Peyer's patch (tissue), 4 donors: ENCODE measurements around the gene ZSCAN26. TPM values are rescaled to one million over a fixed set of nuclear protein-coding genes. Genes with fewer than 3 reads are reported as not detected.

Source experiments
- DNase-seq, 3 donors: peaks; one replicate each; pipeline ENCODE4 v3.0.0-alpha.2; 2017 to 2019
- H3K27ac ChIP-seq, 4 donors: fragments of 200-600 bp; sonication (generic); one replicate each; pipeline ENCODE4 v1.5.1; 2016 to 2019
- H3K27me3 ChIP-seq, 2 donors: fragments of 200-600 bp; sonication (generic); one replicate each; pipeline ENCODE4 v1.5.1; 2019
- H3K36me3 ChIP-seq, 3 donors: fragments of 200-600 bp; sonication (generic); one replicate each; pipeline ENCODE4 v1.5.1; 2016 to 2019
- H3K4me1 ChIP-seq, 4 donors: fragments of 200-600 bp; sonication (generic); one replicate each; pipeline ENCODE4 v1.5.1; 2016 to 2019
- H3K4me3 ChIP-seq, 4 donors: fragments of 200-600 bp; sonication (generic); 1 replicate in 3 of 4; 2 replicates in 1 of 4; pipeline ENCODE4 v1.5.1; 2016 to 2019; ENCODE audit warnings: mild to moderate bottlenecking in 1 of 4
- H3K9me3 ChIP-seq, 4 donors: fragments of 200-600 bp; sonication (generic); one replicate each; pipeline ENCODE4 v1.5.1; 2016 to 2019; ENCODE audit warnings: mild to moderate bottlenecking in 1 of 4
- POLR2A ChIP-seq, 2 donors: fragments of 450-650 bp; IDR thresholded peaks; one replicate each; pipeline ENCODE4 v1.5.1; 2017; ENCODE audit warnings: antibody characterized with exemption in 2 of 2, mild to moderate bottlenecking in 2 of 2, moderate library complexity in 2 of 2
- total RNA-seq, 4 donors: library from RNA; depleted of rRNA; stranded (reverse); fragments of >200 nt; gene quantifications; one replicate each; pipeline ENCODE4 v1.1.0, GENCODE V29; 2016
- TF ChIP-seq, protein P1 (sequence below), 6 experiments: fragments of 450-650 bp in 4 of 6; fragments of 200-600 bp in 2 of 6; sonication (generic) in 1 of 6; IDR thresholded peaks; one replicate each; pipeline ENCODE4 v1.5.1; 2017 to 2019; ENCODE audit warnings: antibody characterized with exemption in 6 of 6, mild to moderate bottlenecking in 3 of 6, moderate library complexity in 1 of 6

ZSCAN26 gene
- total RNA-seq, 4 donors from 2014 or later: 19.1 to 34.7 (median 20.2) TPM

DNA sequence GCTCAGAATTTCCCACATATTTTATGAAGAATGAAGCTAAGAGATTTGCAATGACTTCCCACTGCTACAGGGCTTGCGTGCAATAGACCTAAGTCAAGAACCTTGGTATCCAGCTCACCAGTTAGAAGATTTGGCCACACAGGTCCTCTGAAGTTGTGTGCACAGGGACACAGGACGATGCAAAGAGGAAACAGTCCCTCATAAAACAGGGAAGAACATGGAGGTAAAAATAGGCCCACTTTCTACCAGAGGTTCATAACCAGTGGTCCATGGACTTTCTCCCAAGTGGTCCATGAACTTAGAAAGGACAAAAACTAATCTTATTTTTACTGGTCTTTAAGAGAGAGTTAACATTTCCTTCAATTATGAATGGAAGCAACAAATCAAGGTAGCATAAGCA lies 16.2 kb upstream of the ZSCAN26 start:
- no peaks in the 10 kb centered on the region for H3K9me3 ChIP-seq
- H3K27me3 ChIP-seq: no peaks in the 10 kb centered on the region
- no peak overlapping the region for H3K27ac ChIP-seq
- H3K36me3 ChIP-seq: peaks cover 0 to 20% (median 0%) of the 10 kb centered on the region in 3 donors
- DNase-seq: no peak
- H3K4me3 ChIP-seq: peak overlapping the region in 2 of 4 donors; percentile 69
- TF ChIP-seq, protein P1, sequence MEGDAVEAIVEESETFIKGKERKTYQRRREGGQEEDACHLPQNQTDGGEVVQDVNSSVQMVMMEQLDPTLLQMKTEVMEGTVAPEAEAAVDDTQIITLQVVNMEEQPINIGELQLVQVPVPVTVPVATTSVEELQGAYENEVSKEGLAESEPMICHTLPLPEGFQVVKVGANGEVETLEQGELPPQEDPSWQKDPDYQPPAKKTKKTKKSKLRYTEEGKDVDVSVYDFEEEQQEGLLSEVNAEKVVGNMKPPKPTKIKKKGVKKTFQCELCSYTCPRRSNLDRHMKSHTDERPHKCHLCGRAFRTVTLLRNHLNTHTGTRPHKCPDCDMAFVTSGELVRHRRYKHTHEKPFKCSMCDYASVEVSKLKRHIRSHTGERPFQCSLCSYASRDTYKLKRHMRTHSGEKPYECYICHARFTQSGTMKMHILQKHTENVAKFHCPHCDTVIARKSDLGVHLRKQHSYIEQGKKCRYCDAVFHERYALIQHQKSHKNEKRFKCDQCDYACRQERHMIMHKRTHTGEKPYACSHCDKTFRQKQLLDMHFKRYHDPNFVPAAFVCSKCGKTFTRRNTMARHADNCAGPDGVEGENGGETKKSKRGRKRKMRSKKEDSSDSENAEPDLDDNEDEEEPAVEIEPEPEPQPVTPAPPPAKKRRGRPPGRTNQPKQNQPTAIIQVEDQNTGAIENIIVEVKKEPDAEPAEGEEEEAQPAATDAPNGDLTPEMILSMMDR (IDR thresholded peaks at IDR 0.05): no peak
- TF ChIP-seq POLR2A (IDR thresholded peaks at IDR 0.05): no peak
- H3K4me1 ChIP-seq: peaks cover 5 to 13% (median 10%) of the 10 kb centered on the region in 4 donors

DNA sequence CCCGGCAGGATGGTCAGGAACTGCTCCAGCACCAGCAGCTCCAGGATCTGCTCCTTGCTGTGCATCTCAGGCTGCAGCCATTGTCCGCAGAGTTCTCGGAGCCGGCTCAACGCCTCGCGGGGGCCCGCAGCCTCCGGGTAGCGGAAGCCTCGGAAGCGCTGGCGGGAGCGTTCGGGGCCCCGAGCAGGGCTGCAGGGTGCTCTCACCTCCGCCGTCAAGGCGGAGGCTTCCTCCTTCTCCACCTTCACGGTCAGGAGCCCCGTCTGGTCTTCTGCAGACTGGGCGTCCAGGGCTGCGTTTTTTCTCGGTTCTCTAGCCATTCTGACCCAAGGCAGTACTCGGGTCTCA lies 15.3 kb upstream of the ZSCAN26 start:
- Histone ChIP-seq H3K27ac (peak overlapping the region in 3 of 4 donors; percentile 2 to 70 (median 30)), H3K36me3 (peaks cover 0 to 13% (median 0%) of the 10 kb centered on the region in 3 donors), H3K27me3 (no peaks in the 10 kb centered on the region), H3K4me1 (peaks cover 5 to 13% (median 10%) of the 10 kb centered on the region in 4 donors), H3K9me3 (no peaks in the 10 kb centered on the region), H3K4me3 (peak overlapping the region; percentile 63 to 73 (median 69))
- DNase-seq: peak in 1 of 3 donors; percentile 56
- TF ChIP-seq, protein P1 (IDR thresholded peaks at IDR 0.05): no peak
- TF ChIP-seq POLR2A (IDR thresholded peaks at IDR 0.05): no peak

DNA sequence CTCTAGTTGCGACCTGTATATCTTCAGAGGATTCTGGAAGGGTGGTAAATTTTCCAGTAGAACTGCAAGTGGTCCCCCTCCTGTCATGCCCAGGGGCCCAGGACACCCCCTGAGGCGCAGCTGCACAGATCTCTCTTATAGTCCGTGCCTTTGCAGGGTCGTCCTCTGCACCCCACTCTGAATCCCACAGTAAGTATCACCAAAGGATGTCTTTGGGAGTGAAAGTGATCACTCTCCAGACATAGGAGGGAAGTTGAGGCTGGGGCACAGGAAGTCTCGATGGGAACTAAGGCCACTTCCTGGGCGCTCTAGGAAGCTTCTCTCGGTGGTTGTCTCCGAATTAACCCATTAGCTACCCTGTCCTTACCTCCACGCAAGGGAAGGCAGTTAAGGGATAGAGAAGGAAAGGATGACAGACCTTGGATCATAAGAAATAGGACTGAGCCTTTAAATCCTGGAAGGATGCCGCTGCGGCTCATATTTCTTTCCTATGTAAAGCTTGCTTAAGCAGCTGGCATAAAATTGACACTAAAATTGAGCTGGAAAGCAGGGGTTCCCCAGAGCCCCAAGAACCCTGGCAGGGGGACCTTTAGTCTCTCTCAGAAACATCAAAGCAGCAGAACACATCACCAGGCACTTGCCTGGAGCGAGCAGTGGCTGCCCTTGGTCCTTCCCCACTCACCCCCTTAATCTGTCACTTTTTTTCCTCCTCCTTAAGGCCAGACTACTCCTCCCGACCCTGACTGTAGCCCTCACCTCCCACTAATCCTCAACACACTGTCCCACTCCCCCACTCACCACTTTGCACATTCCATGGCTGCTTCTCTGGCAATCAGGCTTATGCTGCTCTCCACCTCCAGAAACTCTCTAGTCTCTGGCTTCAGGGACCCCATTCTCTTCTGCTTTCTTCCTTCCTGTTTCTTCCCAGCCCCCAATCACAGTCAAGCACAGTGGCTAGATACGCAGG lies 14.7 kb upstream of the ZSCAN26 start, which contains the start of gene ZKSCAN4:
Gene ZKSCAN4, minus strand, starts transcription at position 261 of the 967 bp plus-strand sequence. CDS start 289 bp downstream, outside the sequence.
- peak within 1 kb of the TSS; percentile 2 to 70 (median 34) for H3K27ac ChIP-seq
- peaks cover 0 to 6% (median 0%) of the 10 kb centered on the region in 3 donors for H3K36me3 ChIP-seq
- peak within 1 kb of the TSS; percentile 63 to 73 (median 69) for H3K4me3 ChIP-seq
- no peaks in the 10 kb centered on the region for H3K9me3 ChIP-seq
- peaks cover 5 to 13% (median 10%) of the 10 kb centered on the region in 4 donors for H3K4me1 ChIP-seq
- DNase-seq: peak in 2 of 3 donors; percentile 70 to 89
- no peaks in the 10 kb centered on the region for H3K27me3 ChIP-seq
- no peak for TF ChIP-seq POLR2A (IDR thresholded peaks at IDR 0.05)
- TF ChIP-seq, protein P1 (IDR thresholded peaks at IDR 0.05): no peak

DNA sequence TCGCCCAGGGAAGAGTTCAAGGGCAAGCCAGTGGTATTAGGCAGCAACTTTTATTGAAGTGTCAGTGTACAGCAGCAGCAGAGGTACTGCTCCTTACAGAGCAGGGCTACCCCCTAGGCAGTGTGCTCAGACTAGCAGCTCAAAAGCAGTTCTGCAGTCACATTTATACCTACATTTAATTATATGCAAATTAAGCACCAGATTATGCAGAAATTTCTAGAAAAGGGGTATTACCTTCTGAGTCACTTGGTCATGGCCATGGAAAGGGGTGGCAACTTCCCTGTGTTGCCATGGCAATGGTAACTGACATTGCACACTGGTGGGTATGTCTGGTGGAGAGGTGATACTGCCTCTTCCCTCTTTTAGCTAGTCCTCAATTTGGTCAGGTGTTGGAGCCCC lies 12.8 kb upstream of the ZSCAN26 start:
- TF ChIP-seq POLR2A (IDR thresholded peaks at IDR 0.05): no peak
- TF ChIP-seq, protein P1 (IDR thresholded peaks at IDR 0.05): no peak
- H3K27me3 ChIP-seq: no peaks in the 10 kb centered on the region
- H3K36me3 ChIP-seq: no peaks in the 10 kb centered on the region
- no peak overlapping the region for H3K4me3 ChIP-seq
- no peak overlapping the region for H3K27ac ChIP-seq
- H3K9me3 ChIP-seq: no peaks in the 10 kb centered on the region
- peaks cover 5 to 13% (median 10%) of the 10 kb centered on the region in 4 donors for H3K4me1 ChIP-seq
- no peak for DNase-seq

DNA sequence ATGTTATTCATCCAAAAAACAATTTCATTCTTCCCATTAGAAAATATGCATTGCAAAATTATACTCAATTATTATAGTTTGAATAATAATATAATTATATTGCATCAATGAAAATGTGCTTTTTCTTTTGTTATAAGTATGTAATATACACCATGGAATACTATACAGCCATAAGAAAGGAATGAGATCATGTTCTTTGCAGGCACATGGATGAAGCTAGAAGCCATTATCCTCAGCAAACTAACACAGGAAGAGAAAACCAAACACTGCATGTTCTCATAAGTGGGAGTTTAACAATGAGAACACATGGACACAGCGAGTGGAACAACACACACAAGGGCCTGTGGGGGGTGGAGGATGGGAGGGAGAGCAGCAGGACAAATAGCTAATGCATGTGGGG lies 9.9 kb upstream of the ZSCAN26 start:
- H3K36me3 ChIP-seq: no peaks in the 10 kb centered on the region
- DNase-seq: no peak
- no peak overlapping the region for H3K4me3 ChIP-seq
- H3K27me3 ChIP-seq: no peaks in the 10 kb centered on the region
- peaks cover 0 to 5% (median 4%) of the 10 kb centered on the region in 4 donors for H3K4me1 ChIP-seq
- no peaks in the 10 kb centered on the region for H3K9me3 ChIP-seq
- TF ChIP-seq, protein P1 (IDR thresholded peaks at IDR 0.05): no peak
- no peak for TF ChIP-seq POLR2A (IDR thresholded peaks at IDR 0.05)
- H3K27ac ChIP-seq: no peak overlapping the region
